RWPE1 (cell line): Measurements from ENCODE around the gene CD81.
A peak's percentile ranks its signal among the peaks of the same experiment; 100 is the strongest.

Experiments
- CTCF ChIA-PET: fragments of 350-600 bp; sonication (Branson Sonifier 250); formaldehyde crosslinking; extraction: SDS; loops from one replicate; lab custom pipeline; 2021; lab: Yijun Ruan, JAX
- POLR2A ChIA-PET: fragments of 400-600 bp; formaldehyde crosslinking; extraction: SDS; loops from one replicate; lab custom pipeline; 2020; ENCODE audit warnings: antibody characterized with exemption; ENCODE audit not compliant: low non-redundant PET; lab: Yijun Ruan, JAX
- DNase-seq: peaks from one replicate; pipeline ENCODE4 v3.0.0; 2012; ENCODE audit warnings: low spot score
- H3K27ac ChIP-seq: fragments of 450-650 bp; 2 replicates; pipeline ENCODE4 v1.5.1; 2017
- TF ChIP-seq, protein P1 (sequence below): fragments of 450-650 bp; conservative IDR thresholded peaks from 2 replicates; pipeline ENCODE4 v1.5.1; 2017; ENCODE audit warnings: low read depth, mild to moderate bottlenecking

The CD81 gene

DNA sequence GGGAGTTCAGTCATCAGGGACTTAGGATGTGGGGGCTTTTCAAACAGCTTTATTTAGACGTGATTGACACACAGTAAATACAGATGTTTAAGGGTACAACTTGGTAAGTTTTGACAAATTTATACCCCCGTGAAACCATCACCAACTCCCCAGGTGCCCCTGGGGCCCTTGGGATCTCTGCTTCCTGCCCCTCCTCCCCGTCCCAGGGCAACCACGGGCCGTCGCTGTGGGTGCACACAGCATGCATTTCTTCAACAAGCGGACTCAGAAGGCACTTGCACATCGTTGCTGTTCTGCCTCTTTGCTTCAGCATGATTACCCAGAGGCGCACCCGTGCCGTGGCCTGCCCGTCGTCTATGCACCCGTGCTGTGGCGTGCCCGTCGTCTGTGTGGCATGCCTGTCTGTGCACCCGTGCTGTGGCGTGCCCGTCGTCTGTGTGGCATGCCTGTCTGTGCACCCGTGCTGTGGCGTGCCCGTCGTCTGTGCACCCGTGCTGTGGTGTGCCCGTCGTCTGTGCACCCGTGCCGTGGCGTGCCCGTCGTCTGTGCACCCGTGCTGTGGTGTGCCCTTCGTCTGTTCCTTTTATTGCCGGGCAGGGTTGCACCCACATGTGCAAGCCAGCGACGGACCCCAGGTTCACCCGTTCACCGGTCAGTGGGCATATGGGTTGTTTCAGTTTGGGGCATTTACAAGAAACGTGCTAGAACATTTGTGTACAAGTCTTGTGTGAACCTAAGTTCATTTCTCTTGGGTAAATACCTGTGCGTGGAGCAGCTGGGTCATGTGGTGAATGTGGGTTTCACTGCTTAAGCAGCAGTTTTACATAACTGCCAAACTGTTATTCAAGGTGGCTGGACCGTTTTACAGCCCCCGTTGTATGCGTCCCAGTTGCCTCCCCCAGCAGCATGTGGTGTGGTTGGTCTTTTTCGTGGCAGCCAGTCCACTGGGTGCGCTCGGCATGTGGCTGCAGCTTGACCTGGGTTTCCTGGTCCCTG lies 8.3 kb downstream of the CD81 start:
- CTCF ChIA-PET = interaction anchor here (0.5 to 1.4 kb wide), 2 partner anchors 14 to 92 kb away, joined by 3 to 6 read pairs; no protein-coding TSS in a partner anchor
- TF ChIP-seq, protein P1, sequence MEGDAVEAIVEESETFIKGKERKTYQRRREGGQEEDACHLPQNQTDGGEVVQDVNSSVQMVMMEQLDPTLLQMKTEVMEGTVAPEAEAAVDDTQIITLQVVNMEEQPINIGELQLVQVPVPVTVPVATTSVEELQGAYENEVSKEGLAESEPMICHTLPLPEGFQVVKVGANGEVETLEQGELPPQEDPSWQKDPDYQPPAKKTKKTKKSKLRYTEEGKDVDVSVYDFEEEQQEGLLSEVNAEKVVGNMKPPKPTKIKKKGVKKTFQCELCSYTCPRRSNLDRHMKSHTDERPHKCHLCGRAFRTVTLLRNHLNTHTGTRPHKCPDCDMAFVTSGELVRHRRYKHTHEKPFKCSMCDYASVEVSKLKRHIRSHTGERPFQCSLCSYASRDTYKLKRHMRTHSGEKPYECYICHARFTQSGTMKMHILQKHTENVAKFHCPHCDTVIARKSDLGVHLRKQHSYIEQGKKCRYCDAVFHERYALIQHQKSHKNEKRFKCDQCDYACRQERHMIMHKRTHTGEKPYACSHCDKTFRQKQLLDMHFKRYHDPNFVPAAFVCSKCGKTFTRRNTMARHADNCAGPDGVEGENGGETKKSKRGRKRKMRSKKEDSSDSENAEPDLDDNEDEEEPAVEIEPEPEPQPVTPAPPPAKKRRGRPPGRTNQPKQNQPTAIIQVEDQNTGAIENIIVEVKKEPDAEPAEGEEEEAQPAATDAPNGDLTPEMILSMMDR = no peak
- no peak for DNase-seq
- H3K27ac ChIP-seq = peak overlapping the region; percentile 99
- POLR2A ChIA-PET = interaction anchor here (1.9 kb wide), 1 partner anchor 8 kb away, joined by 8 read pairs; the partner anchor contains the start of gene CD81

DNA sequence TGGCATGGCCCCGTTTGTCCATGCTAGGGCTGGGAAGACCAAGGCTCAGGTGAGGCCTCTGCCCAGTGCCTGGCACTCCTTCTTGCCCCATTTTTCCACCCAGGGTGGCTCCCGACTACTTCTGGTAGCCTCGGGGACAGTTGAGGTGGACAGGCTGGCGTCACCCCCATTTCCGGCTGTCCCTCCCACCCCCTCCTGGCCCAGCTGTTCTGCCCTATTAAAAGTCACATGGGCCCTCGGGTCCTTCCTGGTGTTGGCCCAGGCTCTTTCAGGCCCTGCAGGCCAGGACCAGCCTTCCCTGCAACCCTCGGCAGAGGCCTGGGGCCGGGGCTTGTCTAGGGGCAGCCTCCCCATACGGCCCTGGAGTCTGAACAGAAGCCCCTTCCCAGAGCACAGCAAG lies 9.5 kb downstream of the CD81 start:
- CTCF ChIA-PET = interaction anchor here (0.5 to 1.4 kb wide), 5 partner anchors 12 to 94 kb away, joined by 3 to 6 read pairs (median 4); no protein-coding TSS in a partner anchor
- TF ChIP-seq, protein P1 = no peak
- POLR2A ChIA-PET = interaction anchor here (1.9 kb wide), 1 partner anchor 9 kb away, joined by 8 read pairs; the partner anchor contains the start of gene CD81
- no peak for DNase-seq
- peak overlapping the region; percentile 99 for H3K27ac ChIP-seq

DNA sequence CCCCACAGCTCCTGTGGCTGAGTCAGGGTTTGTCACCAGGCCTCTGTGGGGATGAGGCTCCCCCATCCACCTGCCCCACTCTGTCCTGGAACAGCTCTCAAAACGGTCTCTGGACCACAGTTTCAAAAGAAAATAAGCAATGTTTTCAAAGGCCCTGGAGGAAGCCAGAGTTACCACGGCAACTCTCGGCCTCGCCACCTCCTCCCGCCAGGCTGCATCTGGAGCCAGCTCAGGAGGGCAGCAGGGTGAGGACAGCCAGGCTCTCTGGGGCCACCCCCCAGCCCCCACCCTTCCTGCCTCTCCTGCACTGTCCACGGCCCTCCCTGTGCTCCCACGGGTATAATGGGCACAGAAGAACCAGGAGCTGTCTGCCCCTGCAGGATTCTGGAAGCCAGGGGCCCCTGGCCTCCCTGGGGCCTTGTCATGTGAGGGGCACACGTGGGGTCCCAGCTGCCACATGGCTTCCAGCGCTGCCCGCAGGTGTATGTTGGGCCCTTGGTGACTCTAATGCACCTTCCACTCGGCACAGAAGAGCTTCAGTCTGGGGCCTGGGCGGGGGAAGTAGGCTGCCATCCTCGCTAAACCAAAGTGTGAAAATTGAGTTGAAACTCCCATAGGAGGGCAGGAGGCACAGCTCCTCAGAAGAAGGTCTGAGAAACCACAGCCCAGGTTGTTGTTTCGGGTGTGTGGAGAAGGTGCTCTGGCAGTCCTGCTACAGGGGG lies 10.3 kb downstream of the CD81 start:
- CTCF ChIA-PET = interaction anchor here (0.6 to 1.4 kb wide), 6 partner anchors 12 to 229 kb away, joined by 3 to 6 read pairs (median 4); no protein-coding TSS in a partner anchor
- TF ChIP-seq, protein P1 = no peak
- POLR2A ChIA-PET = interaction anchor here (0.5 to 1.9 kb wide), 2 partner anchors 9 to 10 kb away, joined by 3 to 8 read pairs; partner anchors contain the start of gene CD81
- no peak for DNase-seq
- H3K27ac ChIP-seq = peak overlapping the region; percentile 99

- TF ChIP-seq, protein P1 = no peak
- no peak for DNase-seq
- H3K27ac ChIP-seq = peak overlapping the region; percentile 99
- ChIA-PET CTCF (interaction anchor here (0.9 to 1.0 kb wide), 2 partner anchors 11 to 31 kb away, joined by 3 to 4 read pairs; no protein-coding TSS in a partner anchor), POLR2A (no interaction called here)
Measured at GRCh38 chr11:2388431-2389376, 11.6 kb downstream of the CD81 start.

- peak overlapping the region; percentile 99 for H3K27ac ChIP-seq
- POLR2A ChIA-PET = no interaction called here
- TF ChIP-seq, protein P1 = peak; percentile 14; the same call in 1 of the 2 replicates
- CTCF ChIA-PET = interaction anchor here (1.2 kb wide), 1 partner anchor 10 kb away, joined by 3 read pairs; no protein-coding TSS in a partner anchor
- no peak for DNase-seq
Measured at GRCh38 chr11:2389377-2390026, 12.4 kb downstream of the CD81 start.
